Motor neuron (in vitro differentiated cells): ENCODE results near the gene S100A2. TPM values are rescaled to one million over a fixed set of nuclear protein-coding genes. Genes with fewer than 3 reads are reported as not detected.

Source experiments
- ATAC-seq, 8 experiments: fragments of 200-7000 bp; cut with Tn5 transposase; replicated peaks in 6 of 8; 2 replicates each; pipeline ENCODE4 v1.8.0; 2021; ENCODE audit warnings: mild to moderate bottlenecking in 8 of 8, moderate library complexity in 8 of 8
- H3K27ac ChIP-seq, 2 donors: fragments of 250-450 bp; sonication (Bioruptor Pico); 2 replicates each; pipeline ENCODE4 v1.9.0; 2021; ENCODE audit warnings: antibody characterized with exemption in 2 of 2, mild to moderate bottlenecking in 2 of 2, moderate library complexity in 1 of 2
- H3K4me1 ChIP-seq, 2 donors: fragments of 250-450 bp; sonication (Bioruptor Pico); replicated peaks in 1 of 2; 2 replicates each; pipeline ENCODE4 v1.6.1; 2021; ENCODE audit warnings: antibody characterized with exemption in 2 of 2, mild to moderate bottlenecking in 2 of 2, moderate library complexity in 1 of 2
- H3K4me3 ChIP-seq, 5 donors: fragments of 250-450 bp; sonication (Bioruptor Pico); 2 replicates each; pipeline ENCODE4 v1.9.0; 2021; ENCODE audit warnings: antibody characterized with exemption in 5 of 5, mild to moderate bottlenecking in 5 of 5, moderate library complexity in 4 of 5
- WGBS, 10 experiments: fragments of 450-650 bp; shearing (Covaris generic); methylation state at CpG; one replicate each; pipeline ENCODE4 v1.0.0; 2022; 5-methylcytosine and 5-hydroxymethylcytosine counted together
- in situ Hi-C, 9 experiments: fragments of 400-800 bp; cut with MboI; loops; one replicate each; pipeline ENCODE4 v1.15.0; 2021; ENCODE audit warnings: low sequenced_read_pairs in 9 of 9, low pct_unique_long_range_greater_than_20kb in 2 of 9; ENCODE audit not compliant: unreplicated experiment in 9 of 9
- total RNA-seq, 8 experiments: library from RNA; unstranded; fragments of 300-600 nt; gene quantifications; 2 replicates each; pipeline versions ENCODE4 v1.2.3 to v1.2.4, GENCODE V29; 2022

The S100A2 gene
- total RNA-seq: 1 to 10 TPM in 4 of 8 experiments, under 1 TPM in 2, not detected in 2; 0.23 to 4.5 (median 1.5) TPM

DNA sequence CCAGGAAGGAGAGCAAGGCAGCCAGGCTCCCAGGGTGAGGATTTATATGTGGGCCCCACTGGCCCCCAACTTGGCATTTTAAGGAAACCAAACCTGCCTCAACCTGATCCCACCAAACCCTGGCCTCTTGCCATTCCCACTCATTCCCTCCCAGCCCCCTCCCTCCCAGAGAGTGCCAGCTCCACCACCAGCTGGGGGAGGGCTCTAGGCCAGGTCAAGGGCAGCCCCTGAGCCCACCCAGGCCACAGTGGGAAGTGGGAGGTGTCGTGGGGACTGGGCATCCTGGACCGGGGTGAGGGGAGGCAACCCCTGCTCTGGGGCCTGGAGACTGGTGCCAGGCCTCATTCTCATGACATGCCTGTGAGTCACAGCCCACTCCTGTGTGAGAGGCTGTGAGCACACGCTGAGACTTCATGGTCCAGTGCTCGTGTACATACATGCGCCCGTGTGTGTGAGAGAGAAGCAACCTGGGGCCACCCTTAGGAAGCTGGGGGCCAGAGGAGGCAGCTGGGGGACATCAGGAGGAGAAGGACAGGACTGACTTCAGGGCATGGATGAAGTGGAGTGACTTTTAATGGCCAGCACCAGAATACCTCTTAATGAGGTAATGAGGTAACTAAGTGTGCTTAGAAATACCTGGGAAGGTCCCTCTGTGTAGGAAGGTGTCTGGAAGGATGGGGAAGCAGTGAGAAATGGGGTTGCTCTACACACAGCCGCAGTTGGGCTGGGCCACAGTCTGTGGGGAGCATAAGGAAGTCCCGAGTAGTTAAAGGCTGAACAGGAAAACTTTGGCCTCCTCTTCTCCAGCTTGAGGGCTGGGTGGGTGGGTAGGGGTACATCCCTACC is at the start of gene S100A2:
TSS of gene S100A2 (minus strand) at position 316 of the 846 bp plus-strand sequence. CDS start 1,967 bp downstream, outside the sequence.
- no peak within 1 kb of the TSS for H3K4me3 ChIP-seq
- ATAC-seq: peak in 7 of 8 experiments; percentile 24 to 53 (median 50)
- peak within 1 kb of the TSS in 1 of 2 donors; percentile 20 for H3K27ac ChIP-seq
- peaks cover 19 to 26% of the 10 kb centered on the region in 2 donors for H3K4me1 ChIP-seq
- WGBS, 10 experiments: 60 to 81% (median 70%) methylated on average over 3 to 8 of the region's 8 CpGs; no CpG with 5 or more reads in 6 of the 10 experiments
- in situ Hi-C loops: loop anchor here in 1 of 9 experiments (10.0 kb wide), 1 partner anchor 61 kb away; no protein-coding TSS in a partner anchor

DNA sequence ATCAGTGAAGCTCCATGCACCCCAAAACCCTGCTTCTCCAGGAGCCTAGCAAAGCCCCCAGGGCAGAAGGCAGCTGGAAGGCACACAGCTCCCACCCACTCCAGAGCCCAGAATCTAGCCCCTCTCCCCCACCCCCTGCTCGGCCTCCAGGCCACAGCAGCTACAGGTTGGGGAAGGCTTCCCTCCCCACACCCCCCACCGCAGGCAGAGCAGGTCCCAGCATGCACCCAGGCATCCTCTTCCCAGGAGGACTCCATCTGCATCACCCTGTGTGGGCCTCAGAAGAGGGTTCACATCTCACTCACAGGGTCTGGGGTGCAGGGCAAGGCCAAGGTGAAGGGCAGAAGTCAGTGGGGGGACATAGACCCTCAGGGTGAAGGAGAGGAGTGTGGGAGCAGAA is 49.8 kb upstream of the S100A2 start:
- in situ Hi-C loops: no loop called here
- no peak overlapping the region for H3K4me3 ChIP-seq
- peaks cover 10 to 23% of the 10 kb centered on the region in 2 donors for H3K4me1 ChIP-seq
- no peak overlapping the region for H3K27ac ChIP-seq
- WGBS, 10 experiments: 50% methylated on average over 1 of the region's 2 CpGs; no CpG with 5 or more reads in 9 of the 10 experiments
- no peak for ATAC-seq

DNA sequence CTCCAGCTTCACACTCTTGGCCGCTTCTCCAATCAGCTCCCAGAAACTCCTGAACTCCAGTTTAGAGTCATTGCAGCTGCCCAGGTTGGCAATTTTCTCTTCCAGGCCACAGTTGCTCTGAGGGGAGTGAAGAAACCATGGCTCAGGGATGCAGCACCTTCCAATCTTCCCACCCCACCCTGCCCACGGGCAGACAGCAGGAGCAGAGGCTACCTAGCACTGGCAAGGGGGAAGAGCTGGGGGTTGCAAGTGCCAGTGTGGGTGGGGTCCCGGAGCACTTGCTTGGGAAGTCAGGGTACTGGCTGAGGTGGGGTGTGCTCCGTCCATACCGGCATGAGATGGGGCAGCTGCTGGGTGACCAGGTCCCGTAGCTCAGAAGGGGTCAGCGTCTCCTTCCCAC is 49.3 kb upstream of the S100A2 start:
- no peak for ATAC-seq
- in situ Hi-C loops: no loop called here
- no peak overlapping the region for H3K27ac ChIP-seq
- no peak overlapping the region for H3K4me3 ChIP-seq
- 90 to 100% (median 100%) methylated on average over 1 to 4 of the region's 7 CpGs; no CpG with 5 or more reads in 7 of the 10 experiments for WGBS, 10 experiments
- peaks cover 10 to 23% of the 10 kb centered on the region in 2 donors for H3K4me1 ChIP-seq

DNA sequence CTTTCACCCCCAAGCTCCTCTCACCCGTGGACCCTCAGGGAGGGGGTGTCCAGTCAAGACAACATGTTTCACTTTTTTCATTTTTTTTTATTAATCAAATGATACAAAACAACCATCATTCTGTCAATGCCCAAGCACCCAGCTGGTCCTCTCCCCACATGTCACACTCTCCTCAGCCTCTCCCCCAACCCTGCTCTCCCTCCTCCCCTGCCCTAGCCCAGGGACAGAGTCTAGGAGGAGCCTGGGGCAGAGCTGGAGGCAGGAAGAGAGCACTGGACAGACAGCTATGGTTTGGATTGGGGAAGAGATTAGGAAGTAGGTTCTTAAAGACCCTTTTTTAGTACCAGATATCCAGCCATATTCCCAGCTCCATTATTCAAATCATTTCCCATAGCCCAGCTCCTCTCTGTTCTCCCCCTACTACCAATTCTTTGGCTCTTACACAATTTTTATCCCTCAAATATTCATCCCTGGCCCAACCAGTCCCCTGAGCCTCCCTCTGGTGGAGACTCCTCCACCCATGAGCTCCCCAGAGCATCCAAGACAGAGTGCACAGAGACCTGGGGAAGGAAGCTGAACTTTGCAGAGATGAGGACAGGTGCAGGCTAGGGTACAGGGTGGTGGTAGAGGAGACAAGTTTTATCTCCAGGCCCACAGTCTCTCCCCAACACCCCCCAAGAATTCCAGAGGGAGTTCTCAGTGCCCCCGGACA is 48.7 kb upstream of the S100A2 start:
- 33 to 100% (median 88%) methylated on average over 1 of the region's 2 CpGs; no CpG with 5 or more reads in 7 of the 10 experiments for WGBS, 10 experiments
- no peak for ATAC-seq

DNA sequence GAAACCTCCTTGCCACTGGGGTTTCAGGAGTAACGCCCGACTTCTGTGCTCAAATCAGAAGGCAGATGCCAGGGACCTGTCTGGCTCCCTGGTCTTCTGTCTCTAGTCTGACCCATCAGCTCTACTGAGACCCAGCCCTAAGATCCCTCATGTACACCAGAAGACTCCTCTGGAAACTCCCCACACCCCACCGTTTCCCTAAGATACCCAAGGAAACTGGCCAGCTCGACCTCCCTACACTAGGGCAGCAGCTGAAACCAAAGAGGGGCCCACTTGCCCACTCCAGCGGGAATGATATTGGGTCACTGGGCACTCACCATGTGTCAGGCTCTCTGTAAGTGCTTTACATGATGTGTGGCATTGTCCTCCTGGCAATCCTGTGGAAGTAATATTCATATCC is 47.8 kb upstream of the S100A2 start:
- H3K4me3 ChIP-seq: no peak overlapping the region
- H3K4me1 ChIP-seq: peaks cover 18 to 36% of the 10 kb centered on the region in 2 donors
- in situ Hi-C loops: no loop called here
- ATAC-seq: no peak
- WGBS, 10 experiments: 83 to 100% (median 90%) methylated on average over 1 to 4 of the region's 5 CpGs; no CpG with 5 or more reads in 5 of the 10 experiments
- no peak overlapping the region for H3K27ac ChIP-seq

More for the DNA sequence above, 48.7 kb upstream of the S100A2 start:
- Histone ChIP-seq H3K4me3 (no peak overlapping the region), H3K27ac (no peak overlapping the region), H3K4me1 (peaks cover 10 to 27% of the 10 kb centered on the region in 2 donors)
- in situ Hi-C loops: no loop called here

DNA sequence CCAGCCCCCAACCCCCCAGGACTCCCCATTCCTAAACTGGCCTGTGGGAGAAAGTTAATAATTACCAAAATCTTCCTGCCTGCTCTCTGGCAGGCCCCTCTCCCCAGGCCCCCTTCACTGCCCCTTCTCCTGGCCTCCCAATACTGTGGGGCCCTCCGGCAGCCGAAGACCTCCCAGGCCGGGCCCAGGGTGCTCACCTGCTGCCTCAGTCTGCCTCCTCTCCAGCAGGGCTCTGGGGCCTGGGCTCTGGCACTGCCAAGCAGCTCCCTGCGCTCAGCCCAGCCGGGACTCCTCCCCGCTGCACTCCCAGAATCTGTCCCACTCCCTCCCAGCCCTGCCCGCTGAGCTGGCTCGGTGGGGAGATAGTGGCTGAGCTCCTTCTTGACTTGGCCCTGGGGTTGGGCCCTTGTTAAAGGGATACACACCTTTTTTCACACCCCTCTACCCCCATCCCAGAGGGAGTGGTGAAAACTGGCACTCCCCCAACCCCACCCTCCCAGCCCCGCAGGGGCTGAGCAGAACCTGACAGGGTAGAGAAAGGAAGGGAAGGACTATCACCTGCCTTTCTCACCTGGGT is 47.2 kb upstream of the S100A2 start, which contains the start of gene S100A16:
TSS of gene S100A16 (minus strand) at position 383 of the 577 bp plus-strand sequence. CDS start 4,986 bp downstream, outside the sequence.
- in situ Hi-C loops: no loop called here
- ATAC-seq: peak; percentile 13 to 65 (median 57)
- no peak within 1 kb of the TSS for H3K27ac ChIP-seq
- H3K4me1 ChIP-seq: peaks cover 18 to 42% of the 10 kb centered on the region in 2 donors
- 0 to 25% methylated on average over 1 to 3 of the region's 9 CpGs; no CpG with 5 or more reads in 8 of the 10 experiments for WGBS, 10 experiments
- peak within 1 kb of the TSS in 2 of 5 donors; percentile 1 to 21 for H3K4me3 ChIP-seq

DNA sequence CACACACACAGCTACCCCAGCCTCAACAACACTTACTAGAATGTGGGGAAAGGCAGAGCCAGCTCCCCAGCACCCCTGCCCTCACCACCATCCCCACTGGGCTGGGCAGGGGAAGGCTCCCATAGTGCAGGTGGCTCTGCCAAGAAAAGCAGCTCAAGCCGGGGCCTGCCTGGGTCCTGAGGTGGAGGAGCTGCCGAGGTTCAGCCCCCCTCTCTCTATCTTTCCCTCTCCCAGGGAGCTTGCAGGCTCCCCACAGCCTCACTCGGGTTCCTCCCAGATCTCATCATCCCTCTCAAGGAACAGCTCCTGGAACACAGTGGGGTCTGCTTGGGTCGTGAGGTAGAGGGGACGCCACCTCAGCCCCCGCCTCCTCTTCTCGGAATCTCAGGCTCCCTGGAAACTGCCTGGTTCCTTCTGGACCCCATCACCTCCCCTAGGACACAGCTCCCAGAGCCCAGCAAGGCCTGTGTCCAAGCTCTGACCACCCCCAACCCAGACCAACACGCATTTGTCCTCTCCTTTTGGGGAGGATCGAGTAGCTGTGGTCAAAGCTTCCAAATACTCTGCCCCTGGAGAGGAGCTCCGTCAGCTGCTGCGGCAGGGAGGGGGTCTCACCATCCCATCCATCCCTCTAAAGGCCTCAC is 46.6 kb upstream of the S100A2 start:
- ATAC-seq: peak in 6 of 8 experiments; percentile 1 to 30 (median 14)
- Histone ChIP-seq H3K4me3 (peak overlapping the region in 1 of 5 donors; percentile 21), H3K4me1 (peaks cover 18 to 42% of the 10 kb centered on the region in 2 donors), H3K27ac (no peak overlapping the region)
- WGBS, 10 experiments: 0 to 41% (median 31%) methylated on average over 1 to 8 of the region's 11 CpGs; no CpG with 5 or more reads in 6 of the 10 experiments
- in situ Hi-C loops: no loop called here

DNA sequence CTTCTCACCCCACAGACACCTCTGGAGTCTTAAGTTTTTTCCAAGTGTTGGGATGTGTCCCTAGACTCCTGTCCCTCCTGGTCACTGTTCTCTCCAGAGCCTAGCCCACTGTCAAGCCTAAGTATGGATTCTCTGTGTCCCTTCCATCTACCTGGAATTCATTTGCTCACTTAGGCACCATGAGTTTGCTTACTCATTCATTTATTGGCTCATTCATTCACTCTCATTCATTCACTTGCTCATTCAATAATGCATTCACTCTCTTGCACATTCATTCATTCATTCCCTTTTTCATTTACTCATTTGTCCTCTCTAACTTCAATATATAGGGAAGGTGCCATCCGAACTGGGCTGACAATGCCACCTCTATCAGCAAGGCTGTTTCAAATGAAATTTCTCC is 45.7 kb upstream of the S100A2 start:
- WGBS, 10 experiments: 29 to 100% (median 100%) methylated on average over 1 of the region's 1 CpG; no CpG with 5 or more reads in 2 of the 10 experiments
- Histone ChIP-seq H3K4me1 (peaks cover 18 to 42% of the 10 kb centered on the region in 2 donors), H3K27ac (no peak overlapping the region), H3K4me3 (no peak overlapping the region)
- no peak for ATAC-seq
- in situ Hi-C loops: no loop called here

DNA sequence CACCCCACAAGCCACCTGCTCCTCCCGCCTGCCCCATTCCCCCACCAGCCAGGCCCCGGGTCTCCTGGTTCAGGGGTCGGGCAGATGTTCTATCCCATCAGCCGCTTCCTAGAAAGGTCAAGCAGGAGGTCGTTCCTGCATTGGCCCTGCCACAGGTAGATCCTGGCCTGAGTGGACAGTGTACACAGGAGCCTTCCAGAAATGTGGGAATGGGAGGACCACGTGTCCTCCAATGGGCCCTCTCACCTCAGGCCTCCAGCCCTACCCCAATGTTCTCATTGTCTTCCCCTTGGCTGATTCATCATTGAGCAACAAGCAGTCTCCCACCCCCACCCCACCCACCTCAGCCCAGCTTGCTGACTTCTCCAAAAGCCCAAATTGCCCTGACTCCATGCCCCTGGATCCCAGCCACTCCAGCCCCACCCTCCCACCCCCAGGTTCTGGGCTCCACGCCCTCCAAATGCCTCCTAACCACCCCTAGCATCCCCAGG is 45.2 kb upstream of the S100A2 start:
- 86% methylated on average over 1 of the region's 7 CpGs; no CpG with 5 or more reads in 9 of the 10 experiments for WGBS, 10 experiments
- no peak for ATAC-seq
- H3K27ac ChIP-seq: no peak overlapping the region
- in situ Hi-C loops: no loop called here
- H3K4me1 ChIP-seq: peaks cover 18 to 42% of the 10 kb centered on the region in 2 donors
- H3K4me3 ChIP-seq: no peak overlapping the region

DNA sequence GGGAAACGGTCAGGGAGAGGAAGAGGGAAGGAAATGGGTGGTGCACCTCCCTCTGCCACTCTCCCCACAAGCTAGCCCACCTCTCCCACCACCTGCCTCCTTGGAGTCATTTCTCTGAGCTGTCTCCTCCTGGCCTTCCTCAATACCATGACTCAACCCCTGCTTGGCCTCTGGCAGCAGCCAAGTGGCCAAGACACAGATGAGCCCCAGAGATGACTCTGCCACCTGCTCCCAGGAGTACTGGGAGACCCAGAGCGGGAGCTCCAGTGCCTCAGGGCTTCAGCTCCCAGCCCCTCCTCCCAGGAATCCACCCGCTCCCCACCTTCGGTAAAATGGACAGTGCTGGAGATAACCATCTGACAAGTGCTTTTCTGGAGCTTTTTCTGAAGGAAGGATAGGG is 44.7 kb upstream of the S100A2 start:
- Histone ChIP-seq H3K4me3 (no peak overlapping the region), H3K27ac (no peak overlapping the region), H3K4me1 (peaks cover 18 to 42% of the 10 kb centered on the region in 2 donors)
- no peak for ATAC-seq
- in situ Hi-C loops: no loop called here
- 20 to 87% (median 50%) methylated on average over 1 to 3 of the region's 4 CpGs; no CpG with 5 or more reads in 3 of the 10 experiments for WGBS, 10 experiments

DNA sequence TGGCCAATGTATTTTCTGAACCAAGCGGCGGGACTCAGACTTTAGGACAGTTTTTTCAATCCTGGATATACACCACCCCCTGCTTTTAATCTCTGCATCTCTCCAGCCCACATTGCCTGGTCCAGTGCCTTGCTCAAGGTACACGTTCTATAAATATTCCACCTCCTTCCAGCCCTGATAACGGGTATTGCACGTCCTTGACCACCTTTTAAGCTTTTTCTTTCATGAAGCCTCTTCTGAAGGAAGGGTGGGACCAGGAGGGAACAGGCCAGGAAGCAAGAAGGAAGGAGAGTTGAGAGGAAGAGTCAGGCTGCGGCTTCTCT is 43.9 kb upstream of the S100A2 start:
- WGBS, 10 experiments: 41 to 100% (median 87%) methylated on average over 2 to 6 of the region's 6 CpGs; no CpG with 5 or more reads in 1 of the 10 experiments
- no peak for ATAC-seq
- Histone ChIP-seq H3K4me3 (no peak overlapping the region), H3K27ac (no peak overlapping the region), H3K4me1 (peaks cover 18 to 42% of the 10 kb centered on the region in 2 donors)
- in situ Hi-C loops: no loop called here
